C4-2B (cell line): ENCODE data around the gene PLXDC2.

Source experiments
- ZFX ChIP-seq: fragments of 450-650 bp; IDR thresholded peaks from 2 replicates; pipeline ENCODE4 v1.6.1; 2017
- TF ChIP-seq, protein P1 (sequence below): fragments of 450-650 bp; conservative IDR thresholded peaks from 2 replicates; pipeline ENCODE4 v1.5.1; 2017; ENCODE audit warnings: mild to moderate bottlenecking

GRCh38 chr10:19936289-19936688 lies 120.1 kb downstream of the PLXDC2 start:
- TF ChIP-seq, protein P1, sequence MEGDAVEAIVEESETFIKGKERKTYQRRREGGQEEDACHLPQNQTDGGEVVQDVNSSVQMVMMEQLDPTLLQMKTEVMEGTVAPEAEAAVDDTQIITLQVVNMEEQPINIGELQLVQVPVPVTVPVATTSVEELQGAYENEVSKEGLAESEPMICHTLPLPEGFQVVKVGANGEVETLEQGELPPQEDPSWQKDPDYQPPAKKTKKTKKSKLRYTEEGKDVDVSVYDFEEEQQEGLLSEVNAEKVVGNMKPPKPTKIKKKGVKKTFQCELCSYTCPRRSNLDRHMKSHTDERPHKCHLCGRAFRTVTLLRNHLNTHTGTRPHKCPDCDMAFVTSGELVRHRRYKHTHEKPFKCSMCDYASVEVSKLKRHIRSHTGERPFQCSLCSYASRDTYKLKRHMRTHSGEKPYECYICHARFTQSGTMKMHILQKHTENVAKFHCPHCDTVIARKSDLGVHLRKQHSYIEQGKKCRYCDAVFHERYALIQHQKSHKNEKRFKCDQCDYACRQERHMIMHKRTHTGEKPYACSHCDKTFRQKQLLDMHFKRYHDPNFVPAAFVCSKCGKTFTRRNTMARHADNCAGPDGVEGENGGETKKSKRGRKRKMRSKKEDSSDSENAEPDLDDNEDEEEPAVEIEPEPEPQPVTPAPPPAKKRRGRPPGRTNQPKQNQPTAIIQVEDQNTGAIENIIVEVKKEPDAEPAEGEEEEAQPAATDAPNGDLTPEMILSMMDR, result no peak
- TF ChIP-seq ZFX, result no peak
